ENCODE measurements around the gene CHRNB4. TPM values are rescaled to one million over a fixed set of nuclear protein-coding genes. Genes with fewer than 3 reads are reported as not detected.

The CHRNB4 gene
- total and polyA plus RNA-seq, 2 donors (not counting 1 experiment from before 2014, with no cell fraction given) = not detected

DNA sequence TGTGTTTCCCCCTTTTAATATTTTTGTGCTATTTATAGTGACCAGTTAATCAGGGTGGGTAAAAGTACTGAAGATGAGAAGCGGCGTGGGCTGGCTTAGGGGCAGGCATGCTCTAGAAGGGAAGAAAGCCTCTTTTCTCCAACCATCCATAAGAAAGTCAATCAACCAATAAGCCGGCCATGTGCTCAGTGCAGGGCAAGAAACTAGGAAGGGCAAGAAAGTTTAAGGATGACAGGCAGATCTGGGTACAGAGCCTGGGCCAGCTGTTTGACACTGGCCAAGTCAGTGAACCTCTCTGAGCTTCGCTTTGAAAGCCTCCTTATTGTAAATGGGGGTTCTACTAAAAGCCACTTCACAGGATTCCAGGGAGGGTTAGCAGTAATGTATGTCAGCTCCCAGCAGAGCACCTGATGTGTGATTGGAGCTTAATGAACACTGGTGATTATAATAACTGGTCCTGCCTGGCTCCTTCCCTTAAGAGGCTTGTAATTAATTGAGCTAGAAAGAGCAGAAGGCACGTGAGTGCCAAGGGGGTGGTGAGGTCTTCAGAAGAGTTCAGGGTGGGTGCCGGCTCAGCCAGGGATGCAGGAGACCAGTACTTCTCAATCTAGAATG, 14.5 kb downstream of the CHRNB4 start:
- H3K4me1 ChIP-seq (ENCODE audit: control insufficient read depth, extremely low read depth, insufficient read depth, low read length) = no peaks in the 10 kb centered on the region
- no peaks in the 10 kb centered on the region for H3K79me2 ChIP-seq (ENCODE audit: control insufficient read depth, insufficient read depth, low read length)
- TF ChIP-seq CTCF (conservative IDR thresholded peaks at IDR 0.05 in 1 of 2, IDR thresholded peaks at IDR 0.05 in 1 of 2; ENCODE audit: low read depth in 1 of 2, low read length in 2 of 2) (no peak), EZH2 (IDR thresholded peaks at IDR 0.05; ENCODE audit: low read length, missing control alignments) (no peak)
- no peak overlapping the region for H2AFZ ChIP-seq (ENCODE audit: low read length)
- peaks cover 11% of the 10 kb centered on the region for H3K27me3 ChIP-seq (ENCODE audit: control insufficient read depth, insufficient read depth, low read length)
- DNase-seq (ENCODE audit: low read depth in 2 of 2) = no peak
- no peaks in the 10 kb centered on the region for H3K36me3 ChIP-seq (ENCODE audit: control insufficient read depth, insufficient read depth, low read length)
- H3K27ac ChIP-seq (ENCODE audit: insufficient read depth, low read length) = no peak overlapping the region
- H3K9ac ChIP-seq (ENCODE audit: insufficient read depth, low read length) = no peak overlapping the region
- H3K4me2 ChIP-seq (ENCODE audit: extremely low read depth, insufficient read depth, low read length) = no peak overlapping the region
- no peaks in the 10 kb centered on the region for H3K9me3 ChIP-seq (ENCODE audit: control insufficient read depth, insufficient read depth, low read depth, low read length)
- no peaks in the 10 kb centered on the region for H4K20me1 ChIP-seq (ENCODE audit: control insufficient read depth, extremely low read depth, insufficient read depth, low read length)
- no peak overlapping the region for H3K4me3 ChIP-seq (replicated peaks in 1 of 4; ENCODE audit: control extremely low read depth in 1 of 4, insufficient read depth in 1 of 4, low read depth in 3 of 4, low read length in 4 of 4)

GRCh38 chr15:78625606-78626280, 15.3 kb downstream of the CHRNB4 start:
- Histone ChIP-seq H2AFZ (ENCODE audit: low read length) (no peak overlapping the region), H3K4me3 (replicated peaks in 1 of 4; ENCODE audit: control extremely low read depth in 1 of 4, insufficient read depth in 1 of 4, low read depth in 3 of 4, low read length in 4 of 4) (no peak overlapping the region), H3K4me2 (ENCODE audit: extremely low read depth, insufficient read depth, low read length) (no peak overlapping the region), H4K20me1 (ENCODE audit: control insufficient read depth, extremely low read depth, insufficient read depth, low read length) (no peaks in the 10 kb centered on the region), H3K4me1 (ENCODE audit: control insufficient read depth, extremely low read depth, insufficient read depth, low read length) (no peaks in the 10 kb centered on the region), H3K27ac (ENCODE audit: insufficient read depth, low read length) (no peak overlapping the region), H3K9ac (ENCODE audit: insufficient read depth, low read length) (no peak overlapping the region), H3K79me2 (ENCODE audit: control insufficient read depth, insufficient read depth, low read length) (no peaks in the 10 kb centered on the region), H3K36me3 (ENCODE audit: control insufficient read depth, insufficient read depth, low read length) (no peaks in the 10 kb centered on the region), H3K9me3 (ENCODE audit: control insufficient read depth, insufficient read depth, low read depth, low read length) (no peaks in the 10 kb centered on the region), H3K27me3 (ENCODE audit: control insufficient read depth, insufficient read depth, low read length) (peaks cover 11% of the 10 kb centered on the region)
- TF ChIP-seq CTCF (conservative IDR thresholded peaks at IDR 0.05 in 1 of 2, IDR thresholded peaks at IDR 0.05 in 1 of 2; ENCODE audit: low read depth in 1 of 2, low read length in 2 of 2) = no peak
- no peak for TF ChIP-seq EZH2 (IDR thresholded peaks at IDR 0.05; ENCODE audit: low read length, missing control alignments)
- no peak for DNase-seq (ENCODE audit: low read depth in 2 of 2)

DNA sequence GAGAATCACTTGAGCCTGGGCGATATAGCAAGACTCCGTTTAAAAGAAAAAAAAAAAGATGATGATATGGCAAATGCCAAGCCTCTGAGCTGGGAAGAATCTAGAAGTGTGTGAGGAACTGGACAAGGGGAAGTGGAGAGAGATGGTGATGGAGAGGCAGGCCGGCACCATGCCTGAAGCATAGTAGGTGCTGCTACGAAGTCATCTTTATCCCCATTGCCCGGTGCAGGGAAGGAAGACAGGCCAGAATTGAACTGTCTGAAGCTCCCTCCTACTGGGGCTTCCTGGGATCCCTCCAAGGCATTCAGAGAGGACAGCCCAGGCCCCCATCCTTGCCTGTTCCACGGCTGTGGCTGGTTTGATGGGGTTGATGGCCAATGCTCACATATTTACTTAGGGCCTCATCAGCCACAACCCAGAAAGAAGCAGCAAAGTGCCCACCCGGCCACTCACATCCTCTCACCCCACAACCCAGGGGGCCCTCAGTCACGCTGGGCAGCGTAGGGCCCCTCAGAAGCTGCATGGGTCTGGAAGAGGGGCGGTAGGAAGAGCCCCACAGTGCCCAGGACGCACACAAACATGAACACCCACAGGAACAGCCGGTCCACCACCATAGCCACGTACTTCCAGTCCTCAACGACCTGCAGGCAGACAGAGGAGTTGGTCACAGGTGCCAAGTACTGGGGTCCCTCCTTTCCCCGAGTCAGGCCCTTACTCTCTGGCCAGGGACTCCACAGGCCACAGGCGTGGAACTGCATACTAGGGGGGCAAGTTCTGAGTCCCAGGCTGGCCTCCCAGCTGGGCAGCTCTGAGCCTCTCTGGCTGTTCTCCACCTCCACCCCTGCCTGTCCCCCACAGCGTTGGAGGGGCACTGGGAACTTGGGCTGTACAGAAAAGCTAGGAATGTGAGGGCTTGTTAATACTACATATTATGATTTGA, 16.1 kb downstream of the CHRNB4 start:
- Histone ChIP-seq H3K79me2 (ENCODE audit: control insufficient read depth, insufficient read depth, low read length) (no peaks in the 10 kb centered on the region), H3K4me3 (replicated peaks in 1 of 4; ENCODE audit: control extremely low read depth in 1 of 4, insufficient read depth in 1 of 4, low read depth in 3 of 4, low read length in 4 of 4) (no peak overlapping the region), H2AFZ (ENCODE audit: low read length) (no peak overlapping the region), H3K9me3 (ENCODE audit: control insufficient read depth, insufficient read depth, low read depth, low read length) (no peaks in the 10 kb centered on the region), H3K4me2 (ENCODE audit: extremely low read depth, insufficient read depth, low read length) (no peak overlapping the region), H3K27me3 (ENCODE audit: control insufficient read depth, insufficient read depth, low read length) (peaks cover 19% of the 10 kb centered on the region), H3K4me1 (ENCODE audit: control insufficient read depth, extremely low read depth, insufficient read depth, low read length) (no peaks in the 10 kb centered on the region), H3K9ac (ENCODE audit: insufficient read depth, low read length) (no peak overlapping the region), H3K36me3 (ENCODE audit: control insufficient read depth, insufficient read depth, low read length) (no peaks in the 10 kb centered on the region), H4K20me1 (ENCODE audit: control insufficient read depth, extremely low read depth, insufficient read depth, low read length) (no peaks in the 10 kb centered on the region), H3K27ac (ENCODE audit: insufficient read depth, low read length) (no peak overlapping the region)
- DNase-seq (ENCODE audit: low read depth in 2 of 2) = no peak
- TF ChIP-seq CTCF (conservative IDR thresholded peaks at IDR 0.05 in 1 of 2, IDR thresholded peaks at IDR 0.05 in 1 of 2; ENCODE audit: low read depth in 1 of 2, low read length in 2 of 2) (no peak), EZH2 (IDR thresholded peaks at IDR 0.05; ENCODE audit: low read length, missing control alignments) (no peak)

Measured in fibroblast of lung (primary cell).